A549 (cell line): ENCODE measurements around the gene RUNDC1. TPM values are rescaled to one million over a fixed set of nuclear protein-coding genes. Genes with fewer than 3 reads are reported as not detected.

ENCODE experiments used
- ATAC-seq, 2 experiments: fragments of 200-7000 bp in 1 of 2; fragments of >200 bp in 1 of 2; cut with Nextera tagmentation in 1 of 2; cut with Tn5 transposase in 1 of 2; 3 replicates each; pipeline versions ENCODE4 v1.8.0 to v1.9.1; 2018 to 2020; ENCODE audit warnings: mild to moderate bottlenecking in 1 of 2, moderate library complexity in 1 of 2
- CTCF ChIA-PET: fragments of 300-600 bp; sonication (Branson Sonifier 250); formaldehyde crosslinking; extraction: SDS; loops from one replicate; lab custom pipeline; 2021; ENCODE audit warnings: antibody characterized with exemption, inconsistent platforms; lab: Yijun Ruan, JAX
- POLR2A ChIA-PET: fragments of 350-600 bp; formaldehyde crosslinking; extraction: SDS; loops from one replicate; lab custom pipeline; 2021; ENCODE audit warnings: antibody characterized with exemption, inconsistent platforms; lab: Yijun Ruan, JAX
- DNase-seq, 2 experiments: peaks; one replicate each; pipeline versions ENCODE4 v3.0.0 to v3.0.0-alpha.2; 2011 to 2016; ENCODE audit warnings: low read depth in 1 of 2, low spot score in 1 of 2
- FAIRE-seq: peaks from 2 replicates; lab custom pipeline; 2011; peaks lifted over from hg19 to GRCh38; lab: Jason Lieb, UNC
- H3K27ac ChIP-seq, 2 experiments: fragments of >200 bp; sonication (Bioruptor Twin); formaldehyde crosslinking; 3 replicates each; pipeline ENCODE4 v1.5.1; 2016 to 2017
- H3K4me1 ChIP-seq: fragments of >200 bp; sonication (Bioruptor Twin); formaldehyde crosslinking; 3 replicates; pipeline ENCODE4 v1.6.1; 2016
- H3K4me2 ChIP-seq: fragments of >200 bp; sonication (Bioruptor Twin); formaldehyde crosslinking; 3 replicates; pipeline ENCODE4 v1.6.1; 2016
- H3K4me3 ChIP-seq: fragments of >200 bp; sonication (Bioruptor Twin); formaldehyde crosslinking; 3 replicates; pipeline ENCODE4 v1.5.1; 2016
- H3K9me3 ChIP-seq: fragments of >200 bp; sonication (Bioruptor Twin); formaldehyde crosslinking; 3 replicates; pipeline ENCODE4 v1.6.1; 2016
- ATOH8 ChIP-seq: fragments of 250-450 bp; sonication (Bioruptor Pico); IDR thresholded peaks from 2 replicates; pipeline ENCODE4 v1.5.0; 2020; ENCODE audit warnings: low read depth, mild to moderate bottlenecking, moderate library complexity
- BHLHE40 ChIP-seq: IDR thresholded peaks from 2 replicates; pipeline ENCODE4 v1.6.1; 2012; ENCODE audit warnings: low read depth, low read length, inconsistent platforms
- CBX8 ChIP-seq: fragments of 200-600 bp; sonication (generic); IDR thresholded peaks from 2 replicates; pipeline ENCODE4 v1.6.1; 2016
- CHD2 ChIP-seq: fragments of 150-350 bp; IDR thresholded peaks from 2 replicates; pipeline ENCODE4 v1.6.1; 2014; ENCODE audit warnings: low read length; ENCODE audit not compliant: partially characterized antibody
- CHD4 ChIP-seq: fragments of 200-600 bp; sonication (generic); IDR thresholded peaks from 2 replicates; pipeline ENCODE4 v1.6.1; 2016; ENCODE audit warnings: antibody characterized with exemption, mild to moderate bottlenecking, borderline replicate concordance
- CTCF ChIP-seq: fragments of >200 bp; sonication (Bioruptor Twin); formaldehyde crosslinking; IDR thresholded peaks from 3 replicates; pipeline ENCODE4 v1.5.1; 2016
- ELK1 ChIP-seq: fragments of 150-350 bp; IDR thresholded peaks from 2 replicates; pipeline ENCODE4 v1.6.1; 2014; ENCODE audit warnings: low read depth, mild to moderate bottlenecking, low read length
- FOSL2 ChIP-seq, 2 experiments: fragments of 450-650 bp in 1 of 2; fragments of >200 bp in 1 of 2; sonication (Bioruptor Twin) in 1 of 2; formaldehyde crosslinking; IDR thresholded peaks; 2 replicates each; pipeline versions ENCODE4 v1.5.0 to v1.6.1; 2016 to 2020; ENCODE audit warnings: mild to moderate bottlenecking in 1 of 2, moderate library complexity in 1 of 2
- HES2 ChIP-seq: fragments of >200 bp; sonication (Bioruptor Twin); formaldehyde crosslinking; IDR thresholded peaks from 2 replicates; pipeline ENCODE4 v1.6.1; 2016
- HEYL ChIP-seq: fragments of 250-450 bp; sonication (Bioruptor Pico); IDR thresholded peaks from 2 replicates; pipeline ENCODE4 v1.8.0; 2021; ENCODE audit warnings: mild to moderate bottlenecking, moderate library complexity
- HMGXB4 ChIP-seq: fragments of 250-450 bp; sonication (Bioruptor Pico); IDR thresholded peaks from 2 replicates; pipeline ENCODE4 v1.5.0; 2021; ENCODE audit warnings: mild to moderate bottlenecking, moderate library complexity, borderline replicate concordance
- HOXA7 ChIP-seq: fragments of 250-450 bp; sonication (Bioruptor Pico); IDR thresholded peaks from 2 replicates; pipeline ENCODE4 v1.5.0; 2020; ENCODE audit warnings: mild to moderate bottlenecking, moderate library complexity
- JUN ChIP-seq, 2 experiments: fragments of >200 bp; sonication (Bioruptor Twin); formaldehyde crosslinking; IDR thresholded peaks; 2 replicates in 1 of 2; 3 replicates in 1 of 2; pipeline ENCODE4 v1.6.1; 2016 to 2017
- MAFK ChIP-seq: fragments of 450-650 bp; IDR thresholded peaks from 2 replicates; pipeline ENCODE4 v1.6.1; 2014; ENCODE audit not compliant: partially characterized antibody
- MAX ChIP-seq: IDR thresholded peaks from 2 replicates; pipeline ENCODE4 v1.6.1; 2012
- MAZ ChIP-seq: fragments of 150-350 bp; IDR thresholded peaks from 2 replicates; pipeline ENCODE4 v1.6.1; 2014; ENCODE audit warnings: antibody characterized with exemption, low read depth, low read length, borderline replicate concordance
- NR3C1 ChIP-seq: fragments of >200 bp; sonication (Bioruptor Twin); formaldehyde crosslinking; IDR thresholded peaks from 3 replicates; pipeline ENCODE4 v1.6.1; 2017
- PHF8 ChIP-seq: fragments of 200-600 bp; sonication (generic); IDR thresholded peaks from 2 replicates; pipeline ENCODE4 v1.6.1; 2016; ENCODE audit warnings: low read depth, mild to moderate bottlenecking, antibody characterized with exemption, moderate library complexity, borderline replicate concordance
- POLR2A ChIP-seq: IDR thresholded peaks from 2 replicates; pipeline ENCODE4 v1.6.1; 2012; ENCODE audit warnings: mild to moderate bottlenecking, low read length
- RAD21 ChIP-seq, 2 experiments: fragments of >200 bp in 1 of 2; sonication (Bioruptor Twin) in 1 of 2; formaldehyde crosslinking in 1 of 2; IDR thresholded peaks in 1 of 2; conservative IDR thresholded peaks in 1 of 2; 2 replicates in 1 of 2; 3 replicates in 1 of 2; pipeline ENCODE4 v1.6.1; 2012 to 2018; ENCODE audit warnings: inconsistent platforms in 1 of 2
- RARB ChIP-seq: fragments of 250-450 bp; sonication (Bioruptor Pico); IDR thresholded peaks from 2 replicates; pipeline ENCODE4 v1.8.0; 2021; ENCODE audit warnings: mild to moderate bottlenecking, moderate library complexity
- RFX5 ChIP-seq: fragments of 450-650 bp; IDR thresholded peaks from 2 replicates; pipeline ENCODE4 v1.7.1; 2014; ENCODE audit warnings: antibody characterized with exemption, mild to moderate bottlenecking, moderate library complexity
- SMC3 ChIP-seq: fragments of >200 bp; sonication (Bioruptor Twin); formaldehyde crosslinking; IDR thresholded peaks from 3 replicates; pipeline ENCODE4 v1.6.1; 2018; ENCODE audit warnings: inconsistent platforms
- SREBF2 ChIP-seq: fragments of 450-650 bp; IDR thresholded peaks from 2 replicates; pipeline ENCODE4 v1.6.1; 2014; ENCODE audit warnings: mild to moderate bottlenecking, moderate library complexity
- TFCP2L1 ChIP-seq: fragments of 250-450 bp; sonication (Bioruptor Pico); IDR thresholded peaks from 2 replicates; pipeline ENCODE4 v1.5.0; 2021; ENCODE audit warnings: mild to moderate bottlenecking
- TP53 ChIP-seq: fragments of 250-450 bp; sonication (Bioruptor Pico); IDR thresholded peaks from 2 replicates; pipeline ENCODE4 v1.5.0; 2021; ENCODE audit warnings: mild to moderate bottlenecking, moderate library complexity
- ZC3H11A ChIP-seq: fragments of 450-650 bp; IDR thresholded peaks from 2 replicates; pipeline ENCODE4 v1.6.1; 2014; ENCODE audit warnings: antibody characterized with exemption, mild to moderate bottlenecking
- ZFP36 ChIP-seq: fragments of 450-650 bp; IDR thresholded peaks from 2 replicates; pipeline ENCODE4 v1.6.1; 2014; ENCODE audit warnings: borderline replicate concordance; ENCODE audit not compliant: partially characterized antibody
- ZNF302 ChIP-seq: fragments of 250-450 bp; sonication (Bioruptor Pico); IDR thresholded peaks from 2 replicates; pipeline ENCODE4 v1.9.0; 2021; ENCODE audit warnings: inconsistent platforms, mild to moderate bottlenecking, moderate library complexity
- ZSCAN20 ChIP-seq: fragments of 250-450 bp; sonication (Bioruptor Pico); IDR thresholded peaks from 2 replicates; pipeline ENCODE4 v1.8.0; 2022; ENCODE audit warnings: mild to moderate bottlenecking, moderate library complexity
- WGBS: methylation state at CpG from one replicate; pipeline ENCODE4 v1.1.6; 2017; ENCODE audit errors: missing lambda C conversion rate; 5-methylcytosine and 5-hydroxymethylcytosine counted together
- polyA plus RNA-seq, 4 experiments: library from polyadenylated mRNA; depleted of rRNA in 3 of 4; stranded (reverse); fragments of >200 nt; fragmentation: RNase III in 1 of 4; extraction: RNeasy Plus Mini Kit Qiagen cat#74134 plus additional on column Dnase treatment in 1 of 4; gene quantifications; 2 replicates in 3 of 4; 3 replicates in 1 of 4; pipeline ENCODE4 v1.2.3, GENCODE V29; 2011 to 2017

Gene RUNDC1
- polyA plus RNA-seq, 2 of the 4 experiments (the other 2 are of a cell fraction): 18.7 to 19.1 TPM

GRCh38 chr17:43006639-43007551 lies 26.5 kb downstream of the RUNDC1 start, which contains the start of gene IFI35:
Gene IFI35, plus strand, starts transcription at chr17:43006784. Its CDS starts 164 bp downstream, at chr17:43006948.
- H3K9me3 ChIP-seq: no peaks in the 10 kb centered on the region
- ATAC-seq (peak; percentile 82 to 84), DNase-seq (peak; percentile 80 to 85), FAIRE-seq (no peak)
- ChIA-PET POLR2A (interaction anchor here (1.0 to 1.9 kb wide), 4 partner anchors 9 to 309 kb away, joined by 3 to 44 read pairs (median 4); partner anchors contain the start of gene RPL27), CTCF (interaction anchor here (0.8 to 1.6 kb wide), 8 partner anchors 10 to 216 kb away, joined by 3 to 13 read pairs (median 3); partner anchors contain the start of gene RND2)
- WGBS: 44% methylated on average over 18 of the region's 18 CpGs
- TF ChIP-seq CBX8: no peak
- no peak for TF ChIP-seq FOSL2 (IDR thresholded peaks at IDR 0.05)
- TF ChIP-seq FOSL2 (CRISPR knock-in tag; IDR thresholded peaks at IDR 0.05): no peak
- TF ChIP-seq ELK1: no peak
- TF ChIP-seq TP53 (CRISPR knock-in tag): no peak
- TF ChIP-seq CHD4: no peak
- TF ChIP-seq RFX5: no peak
- peak; percentile 41; the same call in 1 of the 2 replicates for TF ChIP-seq POLR2A
- TF ChIP-seq PHF8: peak; percentile 68; the same call in 1 of the 2 replicates
- no peak for TF ChIP-seq ZC3H11A
- peak; percentile 41 for TF ChIP-seq CTCF
- no peak for TF ChIP-seq SREBF2
- TF ChIP-seq BHLHE40: no peak; the same call in 1 of the 2 replicates
- TF ChIP-seq MAX: peak; percentile 64
- no peak for TF ChIP-seq RARB
- TF ChIP-seq JUN (IDR thresholded peaks at IDR 0.05): peak; percentile 11 to 58; a peak in 1 of 5 replicates
- peak; percentile 59 to 66 for TF ChIP-seq RAD21 (conservative IDR thresholded peaks at IDR 0.05 in 1 of 2, IDR thresholded peaks at IDR 0.05 in 1 of 2)
- peak; percentile 22 for TF ChIP-seq MAFK
- H3K4me1 ChIP-seq: peaks cover 32% of the 10 kb centered on the region; the same call in 2 of the 3 replicates
- peak within 1 kb of the TSS; percentile 44 for H3K4me3 ChIP-seq
- H3K4me2 ChIP-seq: peak within 1 kb of the TSS; percentile 85
- H3K27ac ChIP-seq: peak within 1 kb of the TSS; percentile 83 to 92

GRCh38 chr17:43010667-43011308 lies 30.4 kb downstream of the RUNDC1 start:
- H3K9me3 ChIP-seq: no peaks in the 10 kb centered on the region
- peaks cover 16% of the 10 kb centered on the region; the same call in 2 of the 3 replicates for H3K4me1 ChIP-seq
- H3K4me2 ChIP-seq: peak overlapping the region; percentile 22
- FAIRE-seq: no peak
- H3K27ac ChIP-seq: no peak overlapping the region; a peak in 1 of 6 replicates
- CTCF ChIA-PET: interaction anchor here (0.6 to 3.4 kb wide), 6 partner anchors 8 to 82 kb away, joined by 3 to 20 read pairs (median 3); partner anchors contain the start of genes RND2 and RPL27
- no peak overlapping the region for H3K4me3 ChIP-seq
- POLR2A ChIA-PET: interaction anchor here (5.7 kb wide), 1 partner anchor 12 kb away, joined by 38 read pairs; the partner anchor contains the start of gene RPL27
- no peak for ATAC-seq
- WGBS: 76% methylated on average over 5 of the region's 5 CpGs
- DNase-seq: peak in 1 of 2 experiments; percentile 64
- TF ChIP-seq ZFP36: no peak
- no peak for TF ChIP-seq MAFK
- TF ChIP-seq RARB: no peak
- no peak for TF ChIP-seq TFCP2L1 (CRISPR knock-in tag)
- no peak for TF ChIP-seq ATOH8 (CRISPR knock-in tag)
- TF ChIP-seq MAZ: no peak
- TF ChIP-seq CHD2: no peak
- no peak for TF ChIP-seq ZNF302 (CRISPR knock-in tag)
- TF ChIP-seq HES2: no peak
- TF ChIP-seq NR3C1: no peak
- TF ChIP-seq HEYL (CRISPR knock-in tag): no peak
- no peak for TF ChIP-seq HMGXB4 (CRISPR knock-in tag)
- TF ChIP-seq ZSCAN20 (CRISPR knock-in tag): no peak
- TF ChIP-seq SMC3: no peak
- no peak for TF ChIP-seq HOXA7 (CRISPR knock-in tag)
